AG04450 (cell line): ENCODE data around the gene KRTAP11-1. TPM values are rescaled to one million over a fixed set of nuclear protein-coding genes. Genes with fewer than 3 reads are reported as not detected.

Experiments
- CTCF ChIA-PET: fragments of 300-600, 350-600 bp; formaldehyde crosslinking; extraction: SDS; loops from one replicate; lab custom pipeline; 2022; ENCODE audit warnings: antibody characterized with exemption, inconsistent platforms; lab: Charles Lee
- POLR2A ChIA-PET: fragments of 350-600 bp; formaldehyde crosslinking; extraction: SDS; loops from one replicate; lab custom pipeline; 2021; ENCODE audit warnings: antibody characterized with exemption, inconsistent platforms; lab: Yijun Ruan, JAX
- DNase-seq: peaks from one replicate; pipeline ENCODE4 v3.0.0-alpha.2; 2011; ENCODE audit warnings: low read depth, low spot score
- H3K27ac ChIP-seq: one replicate; pipeline ENCODE4 v1.5.1; 2012; ENCODE audit warnings: low read depth, low read length, control low read depth
- H3K27me3 ChIP-seq: one replicate; pipeline ENCODE4 v1.6.0; 2012; ENCODE audit warnings: low read length; ENCODE audit not compliant: control insufficient read depth, insufficient read depth
- H3K4me3 ChIP-seq: 2 replicates; pipeline ENCODE4 v1.5.1; 2011; ENCODE audit warnings: mild to moderate bottlenecking, low read depth, low read length, control low read depth
- H3K9me3 ChIP-seq: 2 replicates; pipeline ENCODE4 v1.5.1; 2012; ENCODE audit warnings: low read length; ENCODE audit not compliant: control insufficient read depth, insufficient read depth
- CTCF ChIP-seq: IDR thresholded peaks from 2 replicates; pipeline ENCODE4 v1.5.1; 2011; ENCODE audit warnings: low read depth, low read length, control low read depth, inconsistent platforms
- polyA plus RNA-seq: library from polyadenylated mRNA; depleted of rRNA; stranded (reverse); fragments of >200 nt; gene quantifications from 2 replicates; pipeline ENCODE4 v1.2.3, GENCODE V29; 2011

The KRTAP11-1 gene
- polyA plus RNA-seq, 1 experiment, result not detected

- Histone ChIP-seq H3K9me3 (peaks cover 18% of the 10 kb centered on the region), H3K27me3 (no peaks in the 10 kb centered on the region), H3K4me3 (no peak overlapping the region), H3K27ac (no peak overlapping the region)
- DNase-seq, result no peak
- TF ChIP-seq CTCF, result no peak
- ChIA-PET POLR2A (no interaction called here), CTCF (no interaction called here)
Observed at GRCh38 chr21:30882866-30883597, 1.7 kb upstream of the KRTAP11-1 start.

GRCh38 chr21:30880914-30881313 lies 466 bp downstream of the KRTAP11-1 start:
- no peak overlapping the region for H3K4me3 ChIP-seq
- H3K27ac ChIP-seq, result no peak overlapping the region
- ChIA-PET CTCF (no interaction called here), POLR2A (no interaction called here)
- no peak for DNase-seq
- TF ChIP-seq CTCF, result no peak
- H3K9me3 ChIP-seq, result peaks cover 21% of the 10 kb centered on the region
- no peaks in the 10 kb centered on the region for H3K27me3 ChIP-seq

- CTCF ChIA-PET, result no interaction called here
Observed at GRCh38 chr21:30874526-30874925, 6.9 kb downstream of the KRTAP11-1 start.

GRCh38 chr21:30847627-30848500 lies 33.5 kb downstream of the KRTAP11-1 start:
- Histone ChIP-seq H3K4me3 (no peak overlapping the region), H3K9me3 (peaks cover 9% of the 10 kb centered on the region), H3K27ac (no peak overlapping the region), H3K27me3 (no peaks in the 10 kb centered on the region)
- ChIA-PET CTCF (no interaction called here), POLR2A (no interaction called here)
- no peak for DNase-seq
- TF ChIP-seq CTCF, result no peak

More at GRCh38 chr21:30874526-30874925, 6.9 kb downstream of the KRTAP11-1 start:
- POLR2A ChIA-PET, result no interaction called here
- Histone ChIP-seq H3K27ac (no peak overlapping the region), H3K4me3 (no peak overlapping the region), H3K9me3 (peaks cover 10% of the 10 kb centered on the region), H3K27me3 (no peaks in the 10 kb centered on the region)
- no peak for DNase-seq
- no peak for TF ChIP-seq CTCF

- ChIA-PET POLR2A (no interaction called here), CTCF (no interaction called here)
- TF ChIP-seq CTCF, result 0 out of 2 replicates have a peak, but pooled peaks have one; percentile 6
- Histone ChIP-seq H3K27me3 (no peaks in the 10 kb centered on the region), H3K9me3 (peaks cover 6% of the 10 kb centered on the region; the same call in 1 of the 2 replicates), H3K4me3 (no peak overlapping the region), H3K27ac (no peak overlapping the region)
- no peak for DNase-seq
Observed at GRCh38 chr21:30842990-30843389, 38.4 kb downstream of the KRTAP11-1 start.
